Embryonic facial prominence (tissue), 1 donor: ENCODE data around the gene C17orf67.
"Not testable (repeated sequence)": the region's sequence is repeated elsewhere in the genome, so short reads cannot be mapped to it uniquely, and the experiment has no call there.

ENCODE experiments used
- DNase-seq: peaks from one replicate; pipeline ENCODE4 v3.0.0-alpha.2; 2016; ENCODE audit errors: extremely low spot score

Gene C17orf67

GRCh38 chr17:56773124-56773523 lies 60.6 kb downstream of the C17orf67 start:
- DNase-seq = no peak

- DNase-seq = no peak
These were observed 61.3 kb downstream of the C17orf67 start for GRCh38 chr17:56772442-56772841.

GRCh38 chr17:56771975-56772374 lies 61.7 kb downstream of the C17orf67 start:
- no peak for DNase-seq

GRCh38 chr17:56771563-56771962 lies 62.2 kb downstream of the C17orf67 start:
- no peak for DNase-seq

DNA sequence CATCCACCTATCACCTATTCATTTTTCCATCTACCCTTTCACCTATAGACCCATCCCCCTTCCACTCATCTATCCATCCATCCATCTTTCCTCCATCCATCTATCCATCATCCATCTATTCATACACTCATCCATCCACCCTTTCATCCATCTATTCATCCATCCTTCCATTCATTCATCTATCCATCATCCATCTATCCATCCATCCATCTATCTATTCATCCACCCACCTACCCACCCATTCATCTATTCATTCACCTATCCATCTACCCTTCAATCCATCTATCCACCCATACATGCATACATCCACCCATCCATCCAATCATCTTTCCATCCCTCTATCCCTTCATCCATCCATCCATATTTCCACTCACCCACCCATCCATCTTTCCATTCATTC lies 63.3 kb downstream of the C17orf67 start:
- DNase-seq = no peak

GRCh38 chr17:56765449-56765848 lies 68.3 kb downstream of the C17orf67 start:
- no peak for DNase-seq

- no peak for DNase-seq
These were observed 70.7 kb downstream of the C17orf67 start for GRCh38 chr17:56762988-56763387.

DNA sequence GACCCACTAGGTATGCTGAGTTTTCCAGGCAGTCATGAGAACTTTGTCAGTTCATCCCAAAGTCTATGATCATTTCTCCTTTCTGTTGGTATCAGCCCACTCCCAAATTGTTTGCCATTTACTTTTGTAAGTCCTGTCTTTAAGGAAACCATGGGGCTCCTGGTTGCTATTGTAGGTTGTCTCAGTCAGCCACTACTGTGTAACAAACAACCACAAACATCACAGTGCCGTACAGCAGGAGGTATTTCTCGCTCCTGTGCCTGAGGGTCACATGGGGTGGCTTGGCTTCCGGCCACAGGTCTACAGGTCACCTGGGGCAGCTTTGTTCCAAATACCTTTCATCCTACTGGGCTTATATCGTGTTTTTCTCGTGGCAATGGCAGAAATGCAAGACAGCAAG lies 71.6 kb downstream of the C17orf67 start:
- DNase-seq = no peak

GRCh38 chr17:56761387-56761786 lies 72.3 kb downstream of the C17orf67 start:
- DNase-seq = no peak

DNA sequence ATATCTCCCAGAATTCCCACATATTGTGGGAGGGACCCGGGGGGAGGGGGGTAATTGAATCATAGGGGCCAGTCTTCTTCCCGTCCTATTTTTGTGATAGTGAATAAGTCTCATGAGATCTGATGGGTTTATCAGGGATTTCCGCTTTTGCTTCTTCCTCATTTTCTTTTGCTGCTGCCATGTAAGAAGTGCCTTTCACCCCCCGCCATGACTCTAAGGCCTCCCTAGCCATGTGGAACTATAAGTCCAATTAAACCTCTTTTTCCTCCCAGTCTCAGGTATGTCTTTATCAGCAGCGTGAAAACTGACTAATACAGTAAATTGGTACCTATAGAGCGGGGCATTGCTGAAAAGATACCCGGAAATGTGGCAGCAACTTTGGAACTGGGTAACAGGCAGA lies 76.1 kb downstream of the C17orf67 start:
- not testable (repeated sequence) for DNase-seq

DNA sequence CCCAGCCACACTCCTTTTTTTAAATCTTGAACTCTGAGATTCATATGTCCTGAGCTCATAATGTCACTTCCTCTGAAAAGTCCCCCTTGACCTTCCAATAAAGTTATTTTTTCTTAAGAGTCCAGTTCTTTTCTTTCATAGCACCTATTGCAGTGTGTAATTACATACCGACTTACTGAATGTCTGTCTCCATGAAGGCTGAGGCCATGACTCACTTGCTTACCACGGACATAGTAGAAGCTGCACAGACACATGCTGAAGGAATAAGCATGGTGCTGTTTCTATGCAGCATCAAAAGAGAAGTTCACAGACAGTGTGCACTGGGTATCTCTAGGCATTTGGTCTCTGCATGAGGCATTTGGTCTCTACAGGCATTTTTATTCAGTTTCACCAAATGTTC lies 77.2 kb downstream of the C17orf67 start:
- DNase-seq = no peak

- DNase-seq = no peak
These were observed 78.4 kb downstream of the C17orf67 start for GRCh38 chr17:56755310-56755709.

DNA sequence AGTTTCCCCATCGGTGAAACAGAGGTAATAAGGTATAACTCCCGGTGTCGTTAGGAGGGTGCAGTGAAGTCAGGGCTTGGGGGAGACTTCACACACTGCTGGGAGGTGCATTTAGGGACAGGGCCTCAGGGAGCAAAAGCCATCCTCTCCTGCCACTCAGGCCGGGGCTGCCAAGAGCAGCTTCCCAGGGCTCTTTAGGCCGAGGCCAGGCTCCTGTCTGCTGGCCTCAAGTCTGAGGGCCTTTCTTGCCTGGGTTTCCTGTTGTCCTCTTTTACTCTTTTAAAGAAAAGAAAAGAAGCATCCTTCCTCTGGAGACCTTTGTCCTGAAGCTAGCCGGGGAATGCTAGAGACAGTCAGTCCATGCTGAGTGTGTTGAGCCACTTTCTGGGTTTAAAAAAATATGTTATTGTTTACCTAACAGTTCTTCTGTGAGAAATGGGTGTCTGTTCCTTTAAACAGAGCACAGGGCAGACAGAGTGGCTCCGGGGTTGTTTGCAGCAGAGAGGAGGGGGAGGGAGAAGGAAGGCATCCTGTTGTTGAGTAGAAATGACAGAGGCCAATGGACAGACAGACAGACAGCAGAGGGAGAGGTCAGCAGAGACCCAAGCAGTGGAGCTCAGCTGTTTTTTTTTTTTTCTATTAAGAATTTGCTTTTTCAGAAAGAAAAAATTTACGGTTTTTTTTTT lies 79.1 kb downstream of the C17orf67 start:
- DNase-seq = no peak

GRCh38 chr17:56752263-56752836 lies 81.4 kb downstream of the C17orf67 start:
- DNase-seq = no peak

- no peak for DNase-seq
These were observed 82.5 kb downstream of the C17orf67 start for GRCh38 chr17:56751145-56751738.

GRCh38 chr17:56744721-56745120 lies 89.0 kb downstream of the C17orf67 start:
- no peak for DNase-seq

GRCh38 chr17:56742601-56743000 lies 91.1 kb downstream of the C17orf67 start:
- no peak for DNase-seq
